CD4-positive, alpha-beta T cell treated with Interleukin-12 subunit alpha and Interleukin-12 subunit beta, for 1 hour (primary cell): ENCODE measurements around the gene PCDHGA2.

Experiments used
- DNase-seq: peaks from one replicate; pipeline ENCODE4 v3.0.0-alpha.2; 2020

The PCDHGA2 gene

DNA sequence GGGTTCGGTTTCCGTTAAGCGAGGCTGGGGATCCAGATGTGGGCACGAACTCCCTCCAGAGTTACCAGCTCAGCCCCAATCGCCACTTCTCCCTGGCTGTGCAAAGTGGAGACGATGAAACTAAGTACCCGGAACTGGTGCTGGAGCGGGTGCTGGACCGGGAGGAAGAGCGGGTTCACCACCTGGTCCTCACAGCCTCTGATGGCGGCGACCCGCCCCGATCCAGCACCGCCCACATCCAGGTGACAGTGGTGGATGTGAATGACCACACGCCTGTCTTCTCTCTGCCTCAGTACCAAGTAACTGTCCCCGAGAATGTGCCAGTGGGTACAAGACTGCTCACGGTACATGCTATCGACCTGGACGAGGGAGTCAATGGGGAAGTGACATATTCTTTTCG lies 44.8 kb downstream of the PCDHGA2 start:
- no peak for DNase-seq

DNA sequence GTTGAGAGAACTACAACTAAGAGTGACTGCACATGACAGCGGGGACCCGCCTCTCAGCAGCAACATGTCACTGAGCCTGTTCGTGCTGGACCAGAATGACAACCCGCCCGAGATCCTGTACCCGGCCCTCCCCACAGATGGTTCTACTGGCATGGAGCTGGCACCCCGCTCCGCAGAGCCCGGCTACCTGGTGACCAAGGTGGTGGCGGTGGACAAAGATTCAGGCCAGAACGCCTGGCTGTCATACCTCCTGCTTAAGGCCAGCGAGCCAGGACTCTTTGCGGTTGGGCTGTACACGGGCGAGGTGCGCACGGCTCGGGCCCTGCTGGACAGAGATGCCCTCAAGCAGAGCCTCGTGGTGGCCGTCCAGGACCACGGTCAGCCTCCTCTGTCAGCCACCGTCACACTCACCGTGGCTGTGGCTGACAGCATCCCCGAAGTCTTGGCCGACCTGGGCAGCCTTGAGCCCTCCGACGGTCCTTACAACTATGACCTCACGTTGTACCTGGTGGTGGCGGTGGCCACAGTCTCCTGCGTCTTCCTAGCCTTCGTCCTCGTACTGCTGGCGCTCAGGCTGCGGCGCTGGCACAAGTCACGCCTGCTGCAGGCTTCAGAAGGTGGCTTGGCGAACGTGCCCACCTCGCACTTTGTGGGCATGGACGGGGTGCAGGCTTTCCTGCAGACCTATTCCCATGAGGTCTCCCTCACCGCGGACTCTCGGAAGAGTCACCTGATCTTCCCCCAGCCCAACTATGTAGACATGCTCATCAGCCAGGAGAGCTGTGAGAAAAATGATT lies 46.1 kb downstream of the PCDHGA2 start:
- DNase-seq: no peak

DNA sequence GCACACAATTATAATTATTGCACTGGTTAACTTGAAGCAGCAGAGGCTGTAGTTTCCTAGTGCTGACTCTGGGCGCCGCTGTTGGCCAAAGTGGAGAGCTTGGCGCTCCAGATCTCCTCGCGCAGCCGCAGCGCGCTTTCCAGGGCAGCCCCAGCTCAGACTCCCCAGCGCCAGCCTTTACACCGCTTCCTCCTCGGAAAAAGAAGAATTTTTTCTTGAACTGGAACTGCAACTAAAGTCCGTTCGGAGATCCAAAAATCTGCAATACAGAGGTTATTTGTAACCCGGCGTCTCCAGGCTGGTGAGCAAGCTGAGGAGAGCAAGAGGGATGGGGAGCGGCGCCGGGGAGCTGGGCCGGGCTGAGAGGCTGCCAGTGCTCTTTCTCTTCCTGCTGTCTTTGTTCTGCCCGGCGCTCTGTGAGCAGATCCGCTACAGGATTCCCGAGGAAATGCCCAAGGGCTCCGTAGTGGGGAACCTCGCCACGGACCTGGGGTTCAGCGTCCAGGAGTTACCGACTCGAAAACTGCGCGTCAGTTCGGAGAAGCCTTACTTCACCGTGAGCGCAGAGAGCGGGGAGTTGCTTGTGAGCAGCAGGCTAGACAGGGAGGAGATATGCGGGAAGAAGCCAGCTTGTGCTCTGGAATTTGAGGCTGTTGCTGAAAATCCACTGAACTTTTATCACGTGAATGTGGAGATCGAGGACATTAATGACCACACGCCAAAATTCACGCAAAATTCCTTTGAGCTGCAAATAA lies 49.2 kb downstream of the PCDHGA2 start, which contains the start of gene PCDHGB4:
PCDHGB4 (plus strand) TSS at position 142 of the 755 bp plus-strand sequence; CDS start at position 329, 187 bp downstream.
- DNase-seq: peak; percentile 23

DNA sequence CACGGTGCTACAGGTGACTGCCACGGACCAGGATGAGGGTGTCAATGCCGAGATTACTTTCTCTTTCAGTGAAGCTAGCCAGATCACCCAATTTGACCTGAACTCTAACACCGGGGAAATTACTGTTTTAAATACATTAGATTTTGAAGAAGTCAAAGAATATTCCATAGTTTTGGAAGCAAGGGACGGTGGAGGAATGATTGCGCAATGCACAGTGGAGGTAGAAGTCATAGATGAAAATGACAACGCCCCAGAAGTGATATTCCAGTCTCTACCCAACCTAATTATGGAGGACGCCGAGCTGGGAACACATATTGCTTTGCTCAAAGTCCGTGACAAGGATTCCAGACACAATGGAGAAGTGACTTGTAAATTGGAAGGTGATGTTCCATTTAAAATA lies 50.1 kb downstream of the PCDHGA2 start:
- DNase-seq: no peak

GRCh38 chr5:141389153-141390042 lies 50.8 kb downstream of the PCDHGA2 start:
- DNase-seq: no peak

- DNase-seq: no peak
Observed at GRCh38 chr5:141392429-141393198, 54.1 kb downstream of the PCDHGA2 start, which contains the start of gene PCDHGA8. TSS of gene PCDHGA8 (plus strand) at chr5:141392633. CDS start at chr5:141392814, 181 bp downstream.
